HCEC 1CT (cell line): ENCODE results near the gene DNAH8.

Experiments
- DNase-seq: peaks from one replicate; pipeline ENCODE4 v3.0.0-alpha.2; 2017

DNAH8 gene

GRCh38 chr6:38976801-38977500, 261.8 kb downstream of the DNAH8 start:
- DNase-seq, result no peak

DNA sequence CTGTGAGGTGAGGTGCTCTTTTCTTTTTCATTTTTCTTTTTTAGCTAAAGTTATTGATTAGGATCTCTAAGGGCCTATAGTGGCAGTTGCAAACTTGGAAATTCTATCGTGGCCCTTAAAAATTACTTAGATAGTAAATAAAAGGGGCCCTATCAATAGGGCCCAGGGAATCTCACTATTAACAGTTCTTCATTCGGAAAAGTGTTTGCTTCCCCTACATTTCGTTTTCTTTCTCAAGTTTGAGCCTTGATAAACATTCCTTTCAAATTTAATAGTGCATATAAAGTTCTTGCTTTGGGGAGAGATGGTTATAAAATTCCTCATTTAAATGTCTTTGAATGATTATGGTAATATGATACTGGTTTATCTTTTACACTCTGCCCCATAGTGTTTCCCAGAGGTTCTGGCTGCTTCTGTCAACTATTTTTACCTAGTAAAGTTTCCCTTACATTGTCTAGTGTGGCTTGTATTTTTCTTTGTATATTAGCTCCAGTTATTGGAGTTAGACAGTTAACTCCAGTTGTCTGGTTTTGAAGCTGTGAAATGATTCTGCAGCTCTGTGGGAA, 263.1 kb downstream of the DNAH8 start:
- no peak for DNase-seq

- DNase-seq, result no peak
Observed at GRCh38 chr6:38982470-38982869, 267.4 kb downstream of the DNAH8 start.

DNA sequence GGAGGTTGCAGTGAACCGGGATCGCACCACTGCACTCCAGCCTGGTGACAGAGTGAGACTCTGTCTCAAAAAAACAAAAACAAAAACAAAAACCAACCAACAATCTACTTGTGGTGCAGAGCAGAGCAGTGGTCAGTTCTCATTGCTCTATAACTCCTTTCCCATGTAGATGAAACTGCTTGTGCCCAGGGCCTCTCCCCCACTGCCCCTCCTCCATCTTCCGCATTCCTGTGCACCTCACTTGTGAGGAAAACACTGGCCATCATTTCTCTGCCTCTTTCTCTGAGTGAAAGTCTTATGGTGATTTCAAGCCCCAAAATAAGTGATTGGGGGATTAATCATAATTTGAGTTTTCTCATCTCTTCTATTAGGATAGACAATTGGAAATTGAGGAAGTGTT, 269.6 kb downstream of the DNAH8 start:
- no peak for DNase-seq

DNA sequence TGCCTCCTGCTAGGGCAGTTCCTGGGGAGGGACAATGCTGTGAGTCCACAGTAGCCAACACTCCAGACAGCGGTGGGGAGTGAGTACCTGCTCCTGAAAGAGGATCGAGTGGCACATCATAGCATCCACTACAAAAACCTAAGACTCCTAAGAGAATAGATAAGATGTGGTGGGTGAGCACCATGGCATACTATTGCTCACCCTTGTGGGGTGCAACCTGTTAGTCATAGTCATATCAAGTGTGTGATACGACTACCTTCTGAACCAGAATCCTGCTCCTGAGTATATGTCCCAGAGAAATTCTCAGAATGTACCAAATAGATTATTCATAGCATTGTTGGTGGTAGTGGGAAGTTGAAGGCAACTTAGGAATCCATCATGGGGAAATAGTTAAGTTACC, 270.7 kb downstream of the DNAH8 start:
- DNase-seq, result no peak

GRCh38 chr6:38987503-38987902, 272.4 kb downstream of the DNAH8 start:
- no peak for DNase-seq

DNA sequence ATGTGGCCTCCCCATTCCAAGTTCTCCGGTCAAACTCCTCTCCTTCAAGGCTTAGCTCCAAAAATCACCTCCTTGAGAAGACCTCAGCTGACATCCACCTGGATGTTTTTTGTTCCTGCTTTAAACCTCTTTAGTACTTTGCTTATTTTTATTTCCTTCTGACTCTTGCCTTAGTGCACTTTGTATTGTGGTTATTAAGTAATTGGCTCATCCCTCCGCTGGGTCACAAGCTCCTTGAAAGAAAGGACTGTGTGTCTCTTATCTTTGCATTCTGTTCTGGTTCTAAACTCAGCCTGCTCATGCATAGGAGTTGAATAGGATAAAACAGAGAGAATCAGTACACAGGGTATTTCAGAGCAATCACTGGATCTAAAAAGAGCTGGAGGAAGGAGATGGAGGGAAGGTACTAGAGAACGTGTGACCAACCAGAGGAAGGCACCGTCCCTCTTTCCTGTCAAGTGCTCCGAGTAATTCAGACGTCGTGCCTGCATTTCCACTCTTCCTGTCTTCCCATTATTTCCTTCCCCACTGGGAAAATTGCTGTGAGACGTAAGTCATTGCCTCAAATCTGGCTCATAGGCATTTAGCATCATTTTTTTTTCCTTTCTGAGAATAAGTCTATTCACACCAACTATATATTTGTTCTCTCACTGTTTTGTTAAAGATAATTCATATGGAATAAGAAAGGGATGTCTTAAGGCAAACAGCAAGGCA, 273.8 kb downstream of the DNAH8 start:
- no peak for DNase-seq

DNA sequence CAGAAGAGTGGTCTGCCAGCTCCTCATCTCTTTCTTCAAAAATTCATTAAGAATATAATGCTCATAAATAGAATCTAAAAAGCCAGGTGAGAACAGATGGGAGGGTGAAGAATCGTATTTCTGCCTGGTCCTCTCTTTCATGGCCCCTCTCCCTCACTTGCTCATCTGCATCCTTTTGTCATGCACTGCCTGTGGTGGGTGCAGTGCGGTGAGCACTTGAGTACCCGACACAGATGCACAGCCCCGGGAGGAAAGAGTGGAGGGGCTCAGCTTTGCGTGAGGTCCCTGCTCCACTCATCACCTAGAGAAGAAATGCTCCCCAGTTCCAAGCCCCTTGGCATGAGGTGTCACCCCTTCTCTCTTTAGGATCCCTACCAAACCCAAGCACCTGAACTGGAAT, 275.4 kb downstream of the DNAH8 start:
- DNase-seq, result no peak

DNA sequence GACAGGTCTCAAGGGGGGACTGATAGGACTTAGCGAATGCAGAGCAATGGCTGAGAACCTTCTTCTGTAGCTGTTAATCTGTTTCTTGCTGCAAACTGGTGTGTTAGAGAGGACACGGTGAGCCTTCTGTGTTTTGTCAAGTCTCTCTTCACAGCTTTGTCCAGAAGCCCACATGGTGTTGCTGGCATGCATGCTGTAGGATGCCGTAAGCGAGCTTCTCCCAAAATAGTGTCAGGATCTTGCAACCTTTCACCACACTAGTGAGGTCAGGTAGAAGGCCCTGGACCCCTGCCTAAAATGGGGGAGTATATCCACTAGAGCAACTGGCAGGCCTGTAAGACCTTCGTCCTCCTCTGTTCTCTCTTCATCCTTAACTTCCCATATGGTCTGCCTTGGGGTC, 281.6 kb downstream of the DNAH8 start:
- DNase-seq, result no peak

- no peak for DNase-seq
Observed at GRCh38 chr6:38997128-38997761, 282.1 kb downstream of the DNAH8 start.

DNA sequence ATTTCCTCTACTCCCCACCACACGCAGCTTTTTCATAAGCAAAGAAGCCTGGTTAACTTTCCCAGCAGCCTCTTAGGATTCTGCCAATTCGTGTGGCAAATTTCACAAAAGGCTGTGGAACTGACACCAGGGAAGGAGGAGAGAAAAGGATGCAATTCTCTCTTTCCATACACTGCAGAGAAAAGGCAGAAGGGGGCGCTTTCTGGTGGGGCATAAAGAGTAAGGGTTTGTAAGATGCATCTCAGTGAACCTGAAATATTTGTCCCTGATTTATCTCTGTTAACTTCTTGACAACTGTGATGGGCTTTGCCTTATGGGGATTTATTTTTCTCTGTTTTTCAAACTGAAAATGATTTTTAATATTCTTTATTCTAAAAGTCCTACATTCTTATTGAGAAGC, 288.0 kb downstream of the DNAH8 start:
- no peak for DNase-seq

- DNase-seq, result no peak
Observed at GRCh38 chr6:39003492-39003891, 288.4 kb downstream of the DNAH8 start.

- DNase-seq, result no peak
Observed at GRCh38 chr6:39004801-39005200, 289.7 kb downstream of the DNAH8 start.

DNA sequence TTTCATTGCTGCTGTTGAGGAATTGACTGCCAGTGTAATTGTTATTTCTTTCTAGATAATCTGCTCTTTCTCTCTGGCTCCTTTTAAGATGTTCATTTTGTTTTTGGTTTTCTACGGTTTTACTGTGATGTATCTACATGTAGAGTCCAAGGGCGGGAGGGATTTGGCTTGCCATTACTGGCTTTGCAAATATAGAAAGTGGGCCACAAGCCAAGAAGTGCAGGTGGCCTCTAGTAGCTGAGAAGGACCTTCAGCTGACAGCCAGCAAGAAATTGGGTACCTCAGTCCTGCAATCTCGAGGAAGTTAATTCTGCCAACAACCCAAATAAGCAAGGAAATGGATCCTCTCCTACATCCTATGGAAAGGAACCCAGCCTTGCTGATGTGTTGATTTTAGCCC, 290.7 kb downstream of the DNAH8 start:
- DNase-seq, result no peak

GRCh38 chr6:39007575-39007974, 292.5 kb downstream of the DNAH8 start:
- DNase-seq, result no peak

GRCh38 chr6:39008737-39009136, 293.6 kb downstream of the DNAH8 start:
- no peak for DNase-seq

DNA sequence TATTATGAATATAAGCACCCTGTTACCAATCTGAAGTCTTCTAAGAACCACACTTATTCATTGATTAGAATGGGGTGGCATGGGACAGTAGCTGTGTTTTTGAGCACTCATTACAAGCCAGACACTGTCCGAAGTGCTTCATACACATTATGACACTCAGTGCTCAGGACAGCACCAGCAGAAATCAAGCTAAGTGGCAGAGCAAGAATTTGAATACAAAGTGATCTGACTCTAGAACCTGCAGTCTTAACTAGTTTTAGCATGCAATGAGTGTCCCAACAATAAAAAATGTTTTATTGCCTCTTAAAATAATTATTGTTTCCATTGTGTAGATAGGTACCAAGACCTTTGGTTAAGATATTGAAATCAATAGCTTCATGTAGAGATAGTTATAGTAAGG, 294.4 kb downstream of the DNAH8 start:
- DNase-seq, result no peak

GRCh38 chr6:39016839-39017546, 301.9 kb downstream of the DNAH8 start:
- DNase-seq, result no peak

- DNase-seq, result no peak
Observed at GRCh38 chr6:39017547-39017880, 302.4 kb downstream of the DNAH8 start.

- no peak for DNase-seq
Observed at GRCh38 chr6:39018103-39018502, 303.0 kb downstream of the DNAH8 start.

DNA sequence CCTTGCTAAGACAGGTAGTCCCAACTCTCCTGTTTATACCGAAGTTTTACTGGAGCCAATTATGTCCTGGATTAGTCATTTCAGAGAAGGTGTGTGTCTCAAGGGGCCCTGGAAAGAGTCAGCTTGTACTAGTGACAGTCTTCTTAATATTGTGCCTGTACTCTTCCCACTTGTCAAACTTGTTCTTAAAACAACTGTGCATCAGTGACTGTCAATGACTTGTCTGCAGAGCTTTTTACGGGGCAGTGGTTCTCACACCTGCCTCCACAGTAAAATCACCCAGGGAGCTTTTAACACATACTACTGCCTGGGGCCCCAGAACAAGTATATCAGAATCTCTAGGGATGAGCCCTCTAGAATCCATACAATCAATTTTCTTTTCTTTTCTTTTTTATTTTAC, 305.0 kb downstream of the DNAH8 start:
- DNase-seq, result no peak

DNA sequence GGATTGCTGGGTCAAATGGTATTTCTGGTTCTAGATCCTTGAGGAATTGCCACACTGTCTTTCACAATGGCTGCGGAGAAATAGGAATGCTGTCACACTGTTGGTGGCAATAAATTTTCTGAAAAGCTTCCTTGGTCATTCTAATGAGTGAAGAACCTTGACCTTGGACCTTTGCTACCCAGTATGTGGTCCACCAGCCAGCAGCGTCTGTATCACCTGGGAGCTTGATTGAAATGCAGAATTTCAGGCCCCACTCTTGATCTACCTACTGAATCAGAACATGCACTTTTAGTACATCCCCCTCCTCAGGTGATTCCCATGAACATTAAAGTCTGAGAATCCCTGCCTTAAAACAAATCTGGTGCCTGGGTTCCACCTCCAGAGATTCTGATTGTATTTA, 305.9 kb downstream of the DNAH8 start:
- DNase-seq, result no peak

- DNase-seq, result no peak
Observed at GRCh38 chr6:39021779-39022178, 306.7 kb downstream of the DNAH8 start.

GRCh38 chr6:39026175-39026574, 311.1 kb downstream of the DNAH8 start:
- DNase-seq, result no peak
